Measurements from ENCODE around the gene HBG1. TPM values are rescaled to one million over a fixed set of nuclear protein-coding genes. Genes with fewer than 3 reads are reported as not detected.
"Not testable (repeated sequence)": the region's sequence is repeated elsewhere in the genome, so short reads cannot be mapped to it uniquely, and the experiment has no call there.

The HBG1 gene
- total RNA-seq, 1 experiment from 2014 or later = not detected

GRCh38 chr11:5248498-5248897, 1.2 kb downstream of the HBG1 start:
- not testable (repeated sequence) for DNase-seq (ENCODE audit: extremely low read depth, low read depth)

- DNase-seq (ENCODE audit: extremely low read depth, low read depth) = no peak
These were observed 2.0 kb downstream of the HBG1 start for GRCh38 chr11:5247472-5248192.

GRCh38 chr11:5246772-5247471, 2.7 kb downstream of the HBG1 start:
- DNase-seq (ENCODE audit: extremely low read depth, low read depth) = no peak

GRCh38 chr11:5245155-5245554, 4.5 kb downstream of the HBG1 start:
- DNase-seq (ENCODE audit: extremely low read depth, low read depth) = no peak

- no peak for DNase-seq (ENCODE audit: extremely low read depth, low read depth)
These were observed 5.9 kb downstream of the HBG1 start for GRCh38 chr11:5243816-5244180.

GRCh38 chr11:5242933-5243815, 6.5 kb downstream of the HBG1 start:
- no peak for DNase-seq (ENCODE audit: extremely low read depth, low read depth)

- DNase-seq (ENCODE audit: extremely low read depth, low read depth) = no peak
These were observed 7.4 kb downstream of the HBG1 start for GRCh38 chr11:5242208-5242607.

- no peak for DNase-seq (ENCODE audit: extremely low read depth, low read depth)
These were observed 8.2 kb downstream of the HBG1 start for GRCh38 chr11:5241458-5241857.

- DNase-seq (ENCODE audit: extremely low read depth, low read depth) = no peak
These were observed 9.2 kb downstream of the HBG1 start for GRCh38 chr11:5240458-5240857.

GRCh38 chr11:5240056-5240455, 9.6 kb downstream of the HBG1 start:
- no peak for DNase-seq (ENCODE audit: extremely low read depth, low read depth)

GRCh38 chr11:5239046-5239445, 10.6 kb downstream of the HBG1 start:
- no peak for DNase-seq (ENCODE audit: extremely low read depth, low read depth)

GRCh38 chr11:5238486-5238885, 11.2 kb downstream of the HBG1 start:
- no peak for DNase-seq (ENCODE audit: extremely low read depth, low read depth)

GRCh38 chr11:5237420-5237819, 12.2 kb downstream of the HBG1 start:
- no peak for DNase-seq (ENCODE audit: extremely low read depth, low read depth)

GRCh38 chr11:5235364-5236095, 14.1 kb downstream of the HBG1 start:
- no peak for DNase-seq (ENCODE audit: extremely low read depth, low read depth)

- no peak for DNase-seq (ENCODE audit: extremely low read depth, low read depth)
These were observed 15.2 kb downstream of the HBG1 start, which contains the start of gene HBD for GRCh38 chr11:5234381-5234834. TSS of gene HBD (minus strand) at chr11:5234483. CDS start at chr11:5234433, 50 bp downstream.

- no peak for DNase-seq (ENCODE audit: extremely low read depth, low read depth)
These were observed 16.4 kb downstream of the HBG1 start for GRCh38 chr11:5233307-5233706.

GRCh38 chr11:5232821-5233220, 16.8 kb downstream of the HBG1 start:
- DNase-seq (ENCODE audit: extremely low read depth, low read depth) = no peak

- no peak for DNase-seq (ENCODE audit: extremely low read depth, low read depth)
These were observed 17.5 kb downstream of the HBG1 start for GRCh38 chr11:5232176-5232575.

GRCh38 chr11:5231111-5231510, 18.5 kb downstream of the HBG1 start:
- no peak for DNase-seq (ENCODE audit: extremely low read depth, low read depth)

- no peak for DNase-seq (ENCODE audit: extremely low read depth, low read depth)
These were observed 19.4 kb downstream of the HBG1 start for GRCh38 chr11:5230266-5230665.

- DNase-seq (ENCODE audit: extremely low read depth, low read depth) = no peak
These were observed 19.9 kb downstream of the HBG1 start for GRCh38 chr11:5229796-5230195.
